OCI-LY1 (cell line): ENCODE results near the gene BBS9.

ENCODE experiments used
- EZH2 ChIP-seq: fragments of 200-600 bp; sonication (generic), shearing (Covaris generic); IDR thresholded peaks from 2 replicates; pipeline ENCODE4 v1.8.0; 2017; ENCODE audit warnings: borderline replicate concordance, mixed run types, mild to moderate bottlenecking, antibody characterized with exemption, low read length, moderate library complexity, mixed read lengths
- TF ChIP-seq, protein P1 (sequence below): fragments of 200-600 bp; sonication (generic), shearing (Covaris generic); IDR thresholded peaks from 2 replicates; pipeline ENCODE4 v1.5.1; 2017; ENCODE audit warnings: mild to moderate bottlenecking, antibody characterized with exemption, low read length, moderate library complexity, mixed read lengths

DNA sequence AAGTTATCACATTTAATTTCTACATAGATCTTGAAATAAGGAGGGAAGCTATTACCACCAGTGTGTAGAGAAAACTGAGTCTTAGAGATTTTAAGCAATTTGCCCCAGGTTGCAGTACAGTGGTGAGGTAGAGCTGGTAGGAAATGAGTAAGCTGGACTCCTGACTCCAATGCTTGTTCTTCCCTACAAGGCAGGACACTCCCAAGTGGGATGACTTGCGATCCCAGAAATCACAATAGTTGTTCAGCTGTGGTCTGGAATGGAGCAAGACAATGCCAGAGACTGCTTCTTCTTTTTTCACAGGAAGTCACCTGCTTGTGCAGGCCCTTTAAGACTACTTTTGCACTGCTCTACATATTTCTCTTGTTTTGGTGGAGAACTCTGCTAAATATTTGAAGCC is 448.8 kb downstream of the BBS9 start:
- TF ChIP-seq, protein P1, sequence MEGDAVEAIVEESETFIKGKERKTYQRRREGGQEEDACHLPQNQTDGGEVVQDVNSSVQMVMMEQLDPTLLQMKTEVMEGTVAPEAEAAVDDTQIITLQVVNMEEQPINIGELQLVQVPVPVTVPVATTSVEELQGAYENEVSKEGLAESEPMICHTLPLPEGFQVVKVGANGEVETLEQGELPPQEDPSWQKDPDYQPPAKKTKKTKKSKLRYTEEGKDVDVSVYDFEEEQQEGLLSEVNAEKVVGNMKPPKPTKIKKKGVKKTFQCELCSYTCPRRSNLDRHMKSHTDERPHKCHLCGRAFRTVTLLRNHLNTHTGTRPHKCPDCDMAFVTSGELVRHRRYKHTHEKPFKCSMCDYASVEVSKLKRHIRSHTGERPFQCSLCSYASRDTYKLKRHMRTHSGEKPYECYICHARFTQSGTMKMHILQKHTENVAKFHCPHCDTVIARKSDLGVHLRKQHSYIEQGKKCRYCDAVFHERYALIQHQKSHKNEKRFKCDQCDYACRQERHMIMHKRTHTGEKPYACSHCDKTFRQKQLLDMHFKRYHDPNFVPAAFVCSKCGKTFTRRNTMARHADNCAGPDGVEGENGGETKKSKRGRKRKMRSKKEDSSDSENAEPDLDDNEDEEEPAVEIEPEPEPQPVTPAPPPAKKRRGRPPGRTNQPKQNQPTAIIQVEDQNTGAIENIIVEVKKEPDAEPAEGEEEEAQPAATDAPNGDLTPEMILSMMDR: no peak
- no peak for TF ChIP-seq EZH2
